ENCODE data around the gene GLRX3. TPM values are rescaled to one million over a fixed set of nuclear protein-coding genes. Genes with fewer than 3 reads are reported as not detected.

Gene GLRX3
- total RNA-seq, 1 donor from 2014 or later, result 200 TPM

DNA sequence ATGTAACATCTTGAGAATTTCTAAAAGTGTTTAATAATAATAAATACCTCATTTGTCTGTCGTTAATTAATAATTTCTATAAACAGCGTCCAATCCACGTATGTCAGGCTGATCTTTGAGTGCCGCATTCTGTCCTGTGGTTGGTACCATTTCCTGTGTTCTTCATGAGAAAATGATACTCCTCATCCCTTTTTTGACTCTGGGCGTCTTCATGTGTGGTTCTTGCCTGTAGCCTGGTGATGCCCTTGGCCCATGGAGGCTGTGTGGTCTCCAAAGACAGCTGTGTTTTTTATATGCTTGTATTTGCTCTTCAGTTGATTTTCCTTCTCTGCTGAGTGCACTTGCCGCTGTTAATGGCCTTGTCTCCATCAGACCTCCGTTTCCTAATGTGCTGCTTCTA, 31.5 kb downstream of the GLRX3 start:
- no peaks in the 10 kb centered on the region for H3K27me3 ChIP-seq (ENCODE audit: control insufficient read depth, insufficient read depth, low read length)
- H3K36me3 ChIP-seq (ENCODE audit: control insufficient read depth, insufficient read depth, low read length), result peaks cover 15% of the 10 kb centered on the region
- TF ChIP-seq, protein P1, sequence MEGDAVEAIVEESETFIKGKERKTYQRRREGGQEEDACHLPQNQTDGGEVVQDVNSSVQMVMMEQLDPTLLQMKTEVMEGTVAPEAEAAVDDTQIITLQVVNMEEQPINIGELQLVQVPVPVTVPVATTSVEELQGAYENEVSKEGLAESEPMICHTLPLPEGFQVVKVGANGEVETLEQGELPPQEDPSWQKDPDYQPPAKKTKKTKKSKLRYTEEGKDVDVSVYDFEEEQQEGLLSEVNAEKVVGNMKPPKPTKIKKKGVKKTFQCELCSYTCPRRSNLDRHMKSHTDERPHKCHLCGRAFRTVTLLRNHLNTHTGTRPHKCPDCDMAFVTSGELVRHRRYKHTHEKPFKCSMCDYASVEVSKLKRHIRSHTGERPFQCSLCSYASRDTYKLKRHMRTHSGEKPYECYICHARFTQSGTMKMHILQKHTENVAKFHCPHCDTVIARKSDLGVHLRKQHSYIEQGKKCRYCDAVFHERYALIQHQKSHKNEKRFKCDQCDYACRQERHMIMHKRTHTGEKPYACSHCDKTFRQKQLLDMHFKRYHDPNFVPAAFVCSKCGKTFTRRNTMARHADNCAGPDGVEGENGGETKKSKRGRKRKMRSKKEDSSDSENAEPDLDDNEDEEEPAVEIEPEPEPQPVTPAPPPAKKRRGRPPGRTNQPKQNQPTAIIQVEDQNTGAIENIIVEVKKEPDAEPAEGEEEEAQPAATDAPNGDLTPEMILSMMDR (IDR thresholded peaks at IDR 0.05; ENCODE audit: insufficient read depth, low read length, severe bottlenecking), result no peak
- DNase-seq (ENCODE audit: low read depth) (no peak), FAIRE-seq (no peak)
- H3K4me3 ChIP-seq (ENCODE audit: low read depth, low read length), result no peak overlapping the region

DNA sequence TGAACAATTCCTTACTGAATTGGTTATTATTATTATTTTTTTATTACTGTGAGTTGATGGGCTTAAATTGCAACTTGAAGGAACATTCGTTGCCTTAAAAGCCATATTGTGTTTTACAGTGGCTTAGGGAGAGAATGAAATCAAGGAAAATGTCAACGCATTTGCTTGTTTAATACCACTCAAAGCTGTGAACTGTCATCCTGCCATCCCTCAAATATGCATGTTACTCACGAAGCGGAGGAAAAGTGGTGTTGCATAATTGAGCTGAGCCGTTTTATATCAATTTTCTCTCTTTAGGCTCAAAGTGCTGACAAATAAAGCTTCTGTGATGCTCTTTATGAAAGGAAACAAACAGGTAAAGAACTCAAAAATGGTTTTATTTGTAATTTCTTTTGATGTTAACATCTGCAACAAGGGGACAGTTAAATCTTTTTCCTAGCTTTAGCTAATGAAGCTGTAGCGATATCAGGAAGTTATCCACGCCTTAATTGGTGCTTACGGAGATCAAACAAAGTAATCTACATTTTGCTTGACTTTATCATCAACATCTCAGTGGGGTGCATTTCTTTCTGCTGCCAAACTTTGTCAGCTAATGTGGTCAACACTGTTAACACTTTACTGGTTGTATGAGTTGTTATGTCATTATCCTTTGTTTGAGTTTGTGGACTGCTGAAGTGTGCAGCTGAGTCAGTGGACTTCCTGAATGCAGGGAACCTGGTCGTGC, 33.1 kb downstream of the GLRX3 start:
- DNase-seq (ENCODE audit: low read depth) (peak; percentile 37), FAIRE-seq (no peak)
- Histone ChIP-seq H3K27me3 (ENCODE audit: control insufficient read depth, insufficient read depth, low read length) (no peaks in the 10 kb centered on the region), H3K4me3 (ENCODE audit: low read depth, low read length) (no peak overlapping the region), H3K36me3 (ENCODE audit: control insufficient read depth, insufficient read depth, low read length) (peaks cover 18% of the 10 kb centered on the region)
- TF ChIP-seq, protein P1 (IDR thresholded peaks at IDR 0.05; ENCODE audit: insufficient read depth, low read length, severe bottlenecking), result no peak

DNA sequence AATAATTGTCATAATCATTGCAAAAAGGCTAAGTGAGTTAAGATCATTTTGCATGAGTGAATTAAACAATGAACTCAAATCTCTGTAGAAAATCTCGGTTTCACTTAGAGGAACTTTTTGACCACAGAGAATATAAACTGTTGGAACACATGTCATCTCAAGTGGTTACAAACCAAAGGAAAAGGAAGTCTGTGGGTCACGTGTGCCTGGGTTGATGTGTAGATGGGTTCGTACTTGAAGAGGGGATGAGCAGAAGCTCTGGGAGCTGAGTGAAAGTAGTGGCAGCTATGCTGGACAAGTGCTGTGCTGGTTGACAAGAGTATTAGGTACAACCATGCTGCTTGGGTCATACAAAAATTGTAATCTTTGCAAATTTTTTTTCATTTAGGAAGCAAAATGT, 35.0 kb downstream of the GLRX3 start:
- peaks cover 16% of the 10 kb centered on the region for H3K36me3 ChIP-seq (ENCODE audit: control insufficient read depth, insufficient read depth, low read length)
- TF ChIP-seq, protein P1 (IDR thresholded peaks at IDR 0.05; ENCODE audit: insufficient read depth, low read length, severe bottlenecking), result no peak
- no peaks in the 10 kb centered on the region for H3K27me3 ChIP-seq (ENCODE audit: control insufficient read depth, insufficient read depth, low read length)
- DNase-seq (ENCODE audit: low read depth) (no peak), FAIRE-seq (no peak)
- H3K4me3 ChIP-seq (ENCODE audit: low read depth, low read length), result no peak overlapping the region

DNA sequence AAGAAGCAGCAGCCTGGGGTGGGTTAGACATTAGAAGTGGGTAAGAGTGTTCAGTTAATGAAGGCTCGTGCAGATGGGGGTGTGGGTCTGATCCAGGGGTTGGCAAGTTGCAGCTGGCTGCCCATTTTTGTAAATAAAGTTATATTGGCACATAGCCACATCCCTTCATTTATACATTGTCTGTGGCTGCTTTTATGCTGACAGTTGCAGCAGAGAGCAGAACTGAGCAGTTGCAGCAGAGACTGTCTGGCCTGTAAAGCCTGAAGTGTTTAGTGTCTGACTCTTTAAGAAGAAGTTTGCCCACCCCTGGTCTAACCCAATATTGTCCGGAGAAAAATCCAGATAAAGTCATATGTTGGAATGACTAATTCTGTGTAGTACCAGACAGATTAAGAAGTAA, 38.1 kb downstream of the GLRX3 start:
- Histone ChIP-seq H3K4me3 (ENCODE audit: low read depth, low read length) (no peak overlapping the region), H3K27me3 (ENCODE audit: control insufficient read depth, insufficient read depth, low read length) (no peaks in the 10 kb centered on the region), H3K36me3 (ENCODE audit: control insufficient read depth, insufficient read depth, low read length) (peaks cover 15% of the 10 kb centered on the region)
- TF ChIP-seq, protein P1 (IDR thresholded peaks at IDR 0.05; ENCODE audit: insufficient read depth, low read length, severe bottlenecking), result no peak
- DNase-seq (ENCODE audit: low read depth), result no peak
- no peak for FAIRE-seq

DNA sequence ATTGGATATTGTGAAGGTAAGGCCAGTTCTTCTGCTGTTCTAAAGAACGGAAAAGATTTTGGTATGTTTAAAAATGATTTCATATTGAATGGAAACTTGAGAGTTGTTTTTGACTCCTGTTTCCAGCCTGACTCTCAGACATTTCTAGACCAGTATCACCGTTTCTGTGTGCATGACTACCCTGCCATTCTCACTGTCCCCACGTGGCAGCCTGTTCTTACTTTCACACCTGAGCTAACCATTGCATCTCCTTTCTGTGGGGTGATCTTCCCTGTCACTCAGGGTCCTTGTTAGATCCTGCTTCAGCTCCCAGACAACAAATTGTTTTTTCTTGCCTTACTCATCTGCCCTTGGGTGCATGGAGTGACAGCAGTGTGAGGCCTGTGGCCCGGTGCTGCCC, 38.9 kb downstream of the GLRX3 start:
- FAIRE-seq, result no peak
- peaks cover 13% of the 10 kb centered on the region for H3K36me3 ChIP-seq (ENCODE audit: control insufficient read depth, insufficient read depth, low read length)
- H3K27me3 ChIP-seq (ENCODE audit: control insufficient read depth, insufficient read depth, low read length), result no peaks in the 10 kb centered on the region
- TF ChIP-seq, protein P1 (IDR thresholded peaks at IDR 0.05; ENCODE audit: insufficient read depth, low read length, severe bottlenecking), result no peak
- no peak for DNase-seq (ENCODE audit: low read depth)
- H3K4me3 ChIP-seq (ENCODE audit: low read depth, low read length), result no peak overlapping the region

DNA sequence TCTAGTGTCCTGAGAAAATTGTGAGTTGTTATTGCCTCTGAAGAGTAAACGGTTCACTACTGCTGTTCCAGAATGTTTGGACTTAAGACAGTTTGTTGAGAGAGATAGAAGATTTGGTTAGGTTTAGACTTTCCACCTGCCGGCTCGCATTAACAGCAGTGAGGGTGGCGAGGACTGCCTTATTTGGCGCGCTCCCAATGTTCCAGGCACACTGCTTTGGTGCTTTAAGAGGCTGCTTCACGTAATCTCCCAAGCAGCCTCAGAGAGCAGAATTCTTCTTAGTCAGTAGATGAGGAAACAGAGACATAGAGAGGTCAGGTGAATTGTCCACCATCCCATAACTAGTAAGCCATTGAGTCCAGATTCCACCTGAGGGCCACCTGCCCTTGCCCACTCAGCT, 41.1 kb downstream of the GLRX3 start:
- DNase-seq (ENCODE audit: low read depth) (no peak), FAIRE-seq (no peak)
- TF ChIP-seq, protein P1 (IDR thresholded peaks at IDR 0.05; ENCODE audit: insufficient read depth, low read length, severe bottlenecking), result no peak
- peaks cover 23% of the 10 kb centered on the region for H3K36me3 ChIP-seq (ENCODE audit: control insufficient read depth, insufficient read depth, low read length)
- no peaks in the 10 kb centered on the region for H3K27me3 ChIP-seq (ENCODE audit: control insufficient read depth, insufficient read depth, low read length)
- H3K4me3 ChIP-seq (ENCODE audit: low read depth, low read length), result no peak overlapping the region

Data from bronchial epithelial cell (primary cell).